Cortex of kidney (tissue), 1 donor: ENCODE results near the gene RFFL.

ENCODE experiments used
- DNase-seq: peaks from one replicate; lab custom pipeline; 2025; lab: John Stamatoyannopoulos, UW

Gene RFFL

GRCh38 chr17:34974179-34974578 lies 89.3 kb downstream of the RFFL start:
- no peak for DNase-seq

- peak; percentile 59 for DNase-seq
Observed at GRCh38 chr17:34961093-34961911, 102.2 kb downstream of the RFFL start, which contains the start of the genes CCT6B and ZNF830. TSS of gene CCT6B (minus strand) at chr17:34961460. CDS start at chr17:34961393, 67 bp downstream. TSS of gene ZNF830 (plus strand) at chr17:34961540. CDS start at chr17:34961567, 27 bp downstream.

- DNase-seq = no peak
Observed at GRCh38 chr17:34958438-34958837, 105.1 kb downstream of the RFFL start.
